Subcutaneous abdominal adipose tissue (tissue), 5 donors: Measurements from ENCODE around the gene PSD4.

Experiments used
- H3K27ac ChIP-seq: one replicate; pipeline ENCODE4 v1.7.0; 2013; ENCODE audit warnings: low read depth, mild to moderate bottlenecking, inconsistent platforms, low read length, moderate library complexity
- H3K27me3 ChIP-seq, 5 donors: one replicate each; pipeline ENCODE4 v1.7.0; 2013; ENCODE audit warnings: low read length in 5 of 5, inconsistent platforms in 1 of 5; ENCODE audit not compliant: control insufficient read depth in 5 of 5, insufficient read depth in 4 of 5
- H3K36me3 ChIP-seq, 5 donors: one replicate each; pipeline ENCODE4 v1.7.0; 2013; ENCODE audit warnings: low read length in 5 of 5; ENCODE audit not compliant: control insufficient read depth in 5 of 5, insufficient read depth in 5 of 5
- H3K4me1 ChIP-seq, 5 donors: one replicate each; pipeline ENCODE4 v1.7.0; 2013; ENCODE audit warnings: low read length in 5 of 5, mild to moderate bottlenecking in 3 of 5, moderate library complexity in 1 of 5; ENCODE audit not compliant: control insufficient read depth in 5 of 5, insufficient read depth in 5 of 5
- H3K4me3 ChIP-seq, 5 donors: one replicate each; pipeline ENCODE4 v1.7.0; 2013; ENCODE audit warnings: low read length in 5 of 5, low read depth in 1 of 5
- H3K9ac ChIP-seq, 5 donors: one replicate each; pipeline ENCODE4 v1.7.0; 2013; ENCODE audit warnings: low read length in 5 of 5, mild to moderate bottlenecking in 4 of 5, moderate library complexity in 3 of 5
- H3K9me3 ChIP-seq, 5 donors: one replicate each; pipeline ENCODE4 v1.7.0; 2013; ENCODE audit warnings: low read length in 5 of 5; ENCODE audit not compliant: control insufficient read depth in 5 of 5
- donor health status: healthy.
- donor health status: healthy.
- donor health status: healthy.
- donor health status: healthy.
- donor health status: healthy.

PSD4 gene

GRCh38 chr2:113216891-113217454 is 43.2 kb downstream of the PSD4 start:
- H3K27me3 ChIP-seq = no peaks in the 10 kb centered on the region
- H3K36me3 ChIP-seq = no peaks in the 10 kb centered on the region
- H3K27ac ChIP-seq = peak overlapping the region; percentile 50
- H3K9ac ChIP-seq = no peak overlapping the region
- H3K4me3 ChIP-seq = no peak overlapping the region
- no peaks in the 10 kb centered on the region for H3K9me3 ChIP-seq
- peaks cover 4 to 56% (median 50%) of the 10 kb centered on the region in 5 donors for H3K4me1 ChIP-seq

GRCh38 chr2:113217455-113218282 is 43.9 kb downstream of the PSD4 start:
- Histone ChIP-seq H3K9ac (peak overlapping the region in 1 of 5 donors; percentile 27), H3K4me3 (peak overlapping the region in 1 of 5 donors; percentile 13)

GRCh38 chr2:113218283-113219091 is 44.7 kb downstream of the PSD4 start:
- Histone ChIP-seq H3K36me3 (no peaks in the 10 kb centered on the region), H3K4me3 (peak overlapping the region in 1 of 5 donors; percentile 13), H3K27ac (peak overlapping the region; percentile 50), H3K27me3 (no peaks in the 10 kb centered on the region), H3K9ac (no peak overlapping the region), H3K4me1 (peaks cover 4 to 45% (median 39%) of the 10 kb centered on the region in 5 donors), H3K9me3 (no peaks in the 10 kb centered on the region)

More at GRCh38 chr2:113217455-113218282, 43.9 kb downstream of the PSD4 start:
- H3K9me3 ChIP-seq = no peaks in the 10 kb centered on the region
- H3K4me1 ChIP-seq = peaks cover 4 to 51% (median 45%) of the 10 kb centered on the region in 5 donors
- no peaks in the 10 kb centered on the region for H3K36me3 ChIP-seq
- peak overlapping the region; percentile 50 for H3K27ac ChIP-seq
- H3K27me3 ChIP-seq = no peaks in the 10 kb centered on the region

GRCh38 chr2:113219092-113219441 is 45.3 kb downstream of the PSD4 start:
- Histone ChIP-seq H3K9ac (no peak overlapping the region), H3K9me3 (no peaks in the 10 kb centered on the region), H3K4me1 (peaks cover 4 to 45% (median 39%) of the 10 kb centered on the region in 5 donors), H3K27ac (no peak overlapping the region), H3K4me3 (no peak overlapping the region), H3K36me3 (no peaks in the 10 kb centered on the region), H3K27me3 (no peaks in the 10 kb centered on the region)

- Histone ChIP-seq H3K9me3 (no peaks in the 10 kb centered on the region), H3K27ac (no peak overlapping the region), H3K4me3 (no peak overlapping the region), H3K36me3 (no peaks in the 10 kb centered on the region), H3K4me1 (peaks cover 4 to 45% (median 39%) of the 10 kb centered on the region in 5 donors), H3K9ac (no peak overlapping the region), H3K27me3 (no peaks in the 10 kb centered on the region)
These were observed 45.7 kb downstream of the PSD4 start for GRCh38 chr2:113219525-113219888.

- no peaks in the 10 kb centered on the region for H3K36me3 ChIP-seq
- no peaks in the 10 kb centered on the region for H3K9me3 ChIP-seq
- H3K4me3 ChIP-seq = peak overlapping the region in 1 of 5 donors; percentile 24
- no peaks in the 10 kb centered on the region for H3K27me3 ChIP-seq
- peaks cover 4 to 45% (median 39%) of the 10 kb centered on the region in 5 donors for H3K4me1 ChIP-seq
- H3K9ac ChIP-seq = no peak overlapping the region
- H3K27ac ChIP-seq = no peak overlapping the region
These were observed 46.3 kb downstream of the PSD4 start for GRCh38 chr2:113219889-113220641.

- Histone ChIP-seq H3K9ac (no peak overlapping the region), H3K36me3 (no peaks in the 10 kb centered on the region), H3K4me3 (no peak overlapping the region), H3K27me3 (no peaks in the 10 kb centered on the region), H3K27ac (no peak overlapping the region), H3K9me3 (no peaks in the 10 kb centered on the region), H3K4me1 (peaks cover 4 to 43% (median 39%) of the 10 kb centered on the region in 5 donors)
These were observed 47.4 kb downstream of the PSD4 start for GRCh38 chr2:113220970-113221708.

GRCh38 chr2:113221846-113222245 is 48.1 kb downstream of the PSD4 start:
- H3K9me3 ChIP-seq = no peaks in the 10 kb centered on the region
- H3K27ac ChIP-seq = no peak overlapping the region
- H3K4me1 ChIP-seq = peaks cover 2 to 38% (median 35%) of the 10 kb centered on the region in 5 donors
- no peaks in the 10 kb centered on the region for H3K36me3 ChIP-seq
- H3K27me3 ChIP-seq = no peaks in the 10 kb centered on the region
- H3K9ac ChIP-seq = no peak overlapping the region
- H3K4me3 ChIP-seq = no peak overlapping the region

GRCh38 chr2:113223813-113224212 is 50.0 kb downstream of the PSD4 start:
- peaks cover under 1 to 18% (median 16%) of the 10 kb centered on the region in 5 donors for H3K4me1 ChIP-seq
- H3K9me3 ChIP-seq = no peaks in the 10 kb centered on the region
- H3K9ac ChIP-seq = no peak overlapping the region
- H3K27ac ChIP-seq = no peak overlapping the region
- H3K36me3 ChIP-seq = no peaks in the 10 kb centered on the region
- no peak overlapping the region for H3K4me3 ChIP-seq
- H3K27me3 ChIP-seq = no peaks in the 10 kb centered on the region
